ENCODE data around the gene TBCK.

The TBCK gene

GRCh38 chr4:106306561-106306960 is 9.4 kb downstream of the TBCK start:
- no peak for ATAC-seq
- Mint-ChIP-seq H3K27ac (no peak overlapping the region), H3K4me3 (no peak overlapping the region), H3K9me3 (no peaks in the 10 kb centered on the region), H3K27me3 (no peaks in the 10 kb centered on the region), H3K4me1 (peaks cover 27% of the 10 kb centered on the region)
- DNase-seq = no peak

GRCh38 chr4:106305435-106306055 is 10.5 kb downstream of the TBCK start:
- H3K4me1 Mint-ChIP-seq = peaks cover 26% of the 10 kb centered on the region
- no peaks in the 10 kb centered on the region for H3K27me3 Mint-ChIP-seq
- ATAC-seq (no peak), DNase-seq (no peak)
- no peak overlapping the region for H3K27ac Mint-ChIP-seq
- H3K9me3 Mint-ChIP-seq = no peaks in the 10 kb centered on the region
- no peak overlapping the region for H3K4me3 Mint-ChIP-seq

GRCh38 chr4:106304632-106305031 is 11.4 kb downstream of the TBCK start:
- no peak overlapping the region for H3K4me3 Mint-ChIP-seq
- peak overlapping the region; percentile 4 to 81 for H3K27ac Mint-ChIP-seq
- no peaks in the 10 kb centered on the region for H3K27me3 Mint-ChIP-seq
- H3K9me3 Mint-ChIP-seq = no peaks in the 10 kb centered on the region
- peaks cover 19% of the 10 kb centered on the region for H3K4me1 Mint-ChIP-seq
- ATAC-seq (no peak), DNase-seq (no peak)

GRCh38 chr4:106303548-106304281 is 12.3 kb downstream of the TBCK start:
- no peak overlapping the region for H3K4me3 Mint-ChIP-seq
- ATAC-seq (no peak), DNase-seq (no peak)
- H3K27me3 Mint-ChIP-seq = no peaks in the 10 kb centered on the region
- no peak overlapping the region for H3K27ac Mint-ChIP-seq
- peaks cover 19% of the 10 kb centered on the region for H3K4me1 Mint-ChIP-seq
- H3K9me3 Mint-ChIP-seq = no peaks in the 10 kb centered on the region

GRCh38 chr4:106302062-106302438 is 14.0 kb downstream of the TBCK start:
- no peak overlapping the region for H3K27ac Mint-ChIP-seq
- DNase-seq (no peak), ATAC-seq (no peak)
- peaks cover 13% of the 10 kb centered on the region for H3K4me1 Mint-ChIP-seq
- no peaks in the 10 kb centered on the region for H3K9me3 Mint-ChIP-seq
- H3K4me3 Mint-ChIP-seq = no peak overlapping the region
- H3K27me3 Mint-ChIP-seq = no peaks in the 10 kb centered on the region

- ATAC-seq (no peak), DNase-seq (no peak)
- no peaks in the 10 kb centered on the region for H3K9me3 Mint-ChIP-seq
- H3K4me1 Mint-ChIP-seq = peaks cover 14% of the 10 kb centered on the region
- no peak overlapping the region for H3K4me3 Mint-ChIP-seq
- H3K27ac Mint-ChIP-seq = no peak overlapping the region
- no peaks in the 10 kb centered on the region for H3K27me3 Mint-ChIP-seq
These were observed 14.5 kb downstream of the TBCK start for GRCh38 chr4:106301393-106302061.

- ATAC-seq (no peak), DNase-seq (no peak)
- Mint-ChIP-seq H3K27me3 (no peaks in the 10 kb centered on the region), H3K27ac (no peak overlapping the region), H3K9me3 (no peaks in the 10 kb centered on the region), H3K4me1 (peaks cover 17% of the 10 kb centered on the region), H3K4me3 (no peak overlapping the region)
These were observed 16.0 kb downstream of the TBCK start for GRCh38 chr4:106299977-106300376.

GRCh38 chr4:106297245-106298035 is 18.6 kb downstream of the TBCK start:
- H3K9me3 Mint-ChIP-seq = no peaks in the 10 kb centered on the region
- peaks cover 13% of the 10 kb centered on the region for H3K4me1 Mint-ChIP-seq
- H3K27ac Mint-ChIP-seq = no peak overlapping the region
- DNase-seq (no peak), ATAC-seq (no peak)
- H3K4me3 Mint-ChIP-seq = no peak overlapping the region
- no peaks in the 10 kb centered on the region for H3K27me3 Mint-ChIP-seq

- H3K4me3 Mint-ChIP-seq = no peak overlapping the region
- no peak overlapping the region for H3K27ac Mint-ChIP-seq
- no peaks in the 10 kb centered on the region for H3K9me3 Mint-ChIP-seq
- DNase-seq (no peak), ATAC-seq (no peak)
- H3K4me1 Mint-ChIP-seq = peaks cover 6% of the 10 kb centered on the region
- no peaks in the 10 kb centered on the region for H3K27me3 Mint-ChIP-seq
These were observed 21.9 kb downstream of the TBCK start for GRCh38 chr4:106294062-106294461.

GRCh38 chr4:106291678-106292077 is 24.3 kb downstream of the TBCK start:
- DNase-seq (no peak), ATAC-seq (no peak)
- Mint-ChIP-seq H3K4me3 (no peak overlapping the region), H3K27ac (peak overlapping the region in 1 of 2 donors; percentile 62), H3K27me3 (no peaks in the 10 kb centered on the region), H3K9me3 (no peaks in the 10 kb centered on the region), H3K4me1 (peaks cover 6% of the 10 kb centered on the region)

GRCh38 chr4:106289737-106290136 is 26.3 kb downstream of the TBCK start:
- Mint-ChIP-seq H3K4me3 (no peak overlapping the region), H3K27me3 (no peaks in the 10 kb centered on the region), H3K9me3 (no peaks in the 10 kb centered on the region), H3K4me1 (no peaks in the 10 kb centered on the region), H3K27ac (no peak overlapping the region)
- DNase-seq (no peak), ATAC-seq (no peak)

- H3K27ac Mint-ChIP-seq = no peak overlapping the region
- no peaks in the 10 kb centered on the region for H3K4me1 Mint-ChIP-seq
- H3K9me3 Mint-ChIP-seq = no peaks in the 10 kb centered on the region
- H3K4me3 Mint-ChIP-seq = no peak overlapping the region
- no peak for ATAC-seq
- no peak for DNase-seq
- H3K27me3 Mint-ChIP-seq = no peaks in the 10 kb centered on the region
These were observed 28.5 kb downstream of the TBCK start for GRCh38 chr4:106287353-106287969.

GRCh38 chr4:106286611-106287010 is 29.4 kb downstream of the TBCK start:
- Mint-ChIP-seq H3K4me3 (no peak overlapping the region), H3K9me3 (peaks cover 0 to 4% of the 10 kb centered on the region in 2 donors), H3K27ac (no peak overlapping the region), H3K4me1 (no peaks in the 10 kb centered on the region), H3K27me3 (no peaks in the 10 kb centered on the region)
- ATAC-seq (no peak), DNase-seq (no peak)

GRCh38 chr4:106284227-106284626 is 31.8 kb downstream of the TBCK start:
- no peak for ATAC-seq
- no peak for DNase-seq

GRCh38 chr4:106277140-106277675 is 38.8 kb downstream of the TBCK start:
- no peak overlapping the region for H3K4me3 Mint-ChIP-seq

More at GRCh38 chr4:106284227-106284626, 31.8 kb downstream of the TBCK start:
- H3K4me3 Mint-ChIP-seq = no peak overlapping the region
- H3K9me3 Mint-ChIP-seq = peaks cover 0 to 6% of the 10 kb centered on the region in 2 donors
- no peak overlapping the region for H3K27ac Mint-ChIP-seq
- no peaks in the 10 kb centered on the region for H3K27me3 Mint-ChIP-seq
- H3K4me1 Mint-ChIP-seq = no peaks in the 10 kb centered on the region

More at GRCh38 chr4:106277140-106277675, 38.8 kb downstream of the TBCK start:
- no peak for ATAC-seq
- no peaks in the 10 kb centered on the region for H3K27me3 Mint-ChIP-seq
- peaks cover 0 to 6% of the 10 kb centered on the region in 2 donors for H3K9me3 Mint-ChIP-seq
- no peak overlapping the region for H3K27ac Mint-ChIP-seq
- no peak for DNase-seq
- H3K4me1 Mint-ChIP-seq = peaks cover 8% of the 10 kb centered on the region

Measured in stimulated activated naive CD8-positive, alpha-beta T cell treated with anti-CD3 and anti-CD28 coated beads, Interleukin-15, amount 100 ng/mL, for 72 hours (primary cell).